IMR-90 (cell line): ENCODE data around the gene DOCK10.

Experiments
- CEBPB ChIP-seq: IDR thresholded peaks from 2 replicates; pipeline ENCODE4 v1.6.1; 2012; ENCODE audit warnings: low read depth, low read length, improper control_type of control experiment
- CHD1 ChIP-seq: IDR thresholded peaks from 2 replicates; pipeline ENCODE4 v1.6.1; 2012; ENCODE audit warnings: low read depth, low read length, improper control_type of control experiment
- CTCF ChIP-seq: conservative IDR thresholded peaks from 2 replicates; pipeline ENCODE4 v1.5.1; 2012; ENCODE audit warnings: mild to moderate bottlenecking, low read depth, low read length, improper control_type of control experiment
- ELK1 ChIP-seq: fragments of 150-350 bp; IDR thresholded peaks from 2 replicates; pipeline ENCODE4 v1.6.1; 2016; ENCODE audit warnings: low read depth, mild to moderate bottlenecking, low read length, moderate library complexity, borderline replicate concordance
- MAFK ChIP-seq: IDR thresholded peaks from 2 replicates; pipeline ENCODE4 v1.6.1; 2012; ENCODE audit warnings: low read depth, low read length, improper control_type of control experiment
- MXI1 ChIP-seq: IDR thresholded peaks from 2 replicates; pipeline ENCODE4 v1.6.1; 2012; ENCODE audit warnings: low read depth, mild to moderate bottlenecking, low read length, moderate library complexity, borderline replicate concordance
- POLR2A ChIP-seq: IDR thresholded peaks from 2 replicates; pipeline ENCODE4 v1.6.1; 2012; ENCODE audit warnings: mild to moderate bottlenecking, low read depth, low read length
- RAD21 ChIP-seq: IDR thresholded peaks from 2 replicates; pipeline ENCODE4 v1.6.1; 2012; ENCODE audit warnings: low read length, improper control_type of control experiment
- RFX5 ChIP-seq: IDR thresholded peaks from 2 replicates; pipeline ENCODE4 v1.8.0; 2012; ENCODE audit warnings: low read depth, mild to moderate bottlenecking, low read length, moderate library complexity

- no peak for TF ChIP-seq RAD21
- TF ChIP-seq MAFK = no peak
- TF ChIP-seq CTCF = no peak
- TF ChIP-seq CHD1 = no peak
- TF ChIP-seq CEBPB = no peak
- no peak for TF ChIP-seq POLR2A
- no peak for TF ChIP-seq RFX5
- TF ChIP-seq MXI1 = no peak
- no peak for TF ChIP-seq ELK1
Observed at GRCh38 chr2:224751996-224752698, 290.1 kb downstream of the DOCK10 start.
